GM23338 (cell line): ENCODE measurements around the gene PTCH2. TPM values are rescaled to one million over a fixed set of nuclear protein-coding genes. Genes with fewer than 3 reads are reported as not detected.

ENCODE experiments used
- ATAC-seq: fragments of 200-7000 bp; cut with Tn5 transposase; 3 replicates; pipeline ENCODE4 v1.9.1; 2020
- DNase-seq: peaks from one replicate; pipeline ENCODE4 v3.0.0-alpha.2; 2015; ENCODE audit warnings: low spot score
- H2AFZ ChIP-seq: fragments of 200-600 bp; sonication (generic); 2 replicates; pipeline ENCODE4 v1.8.0; 2016; ENCODE audit warnings: antibody characterized with exemption, mild to moderate bottlenecking, moderate library complexity
- H3F3A ChIP-seq: fragments of 200-600 bp; sonication (generic); replicated peaks from 2 replicates; pipeline ENCODE4 v1.8.0; 2017; ENCODE audit warnings: antibody characterized with exemption, mixed run types, low read depth
- H3K27ac ChIP-seq: fragments of 200-600 bp; sonication (generic); 2 replicates; pipeline ENCODE4 v1.6.1; 2016; ENCODE audit warnings: low read depth
- H3K27me3 ChIP-seq: fragments of 200-600 bp; sonication (generic); 2 replicates; pipeline ENCODE4 v1.8.0; 2016; ENCODE audit warnings: mild to moderate bottlenecking, mixed run types, moderate library complexity; ENCODE audit not compliant: insufficient read depth
- H3K36me3 ChIP-seq: fragments of 200-600 bp; sonication (generic); 2 replicates; pipeline ENCODE4 v1.8.0; 2016; ENCODE audit warnings: mild to moderate bottlenecking; ENCODE audit not compliant: insufficient read depth
- H3K4me1 ChIP-seq: fragments of 200-600 bp; sonication (generic); 2 replicates; pipeline ENCODE4 v1.8.0; 2016; ENCODE audit warnings: mild to moderate bottlenecking, moderate library complexity; ENCODE audit not compliant: insufficient read depth
- H3K4me2 ChIP-seq: fragments of 200-600 bp; sonication (generic); 2 replicates; pipeline ENCODE4 v1.7.1; 2017; ENCODE audit warnings: mixed run types
- H3K4me3 ChIP-seq: fragments of 200-600 bp; sonication (generic); 2 replicates; pipeline ENCODE4 v1.6.1; 2016; ENCODE audit warnings: mixed run types
- H3K79me2 ChIP-seq: fragments of 200-600 bp; sonication (generic); replicated peaks from 2 replicates; pipeline ENCODE4 v1.8.0; 2017; ENCODE audit warnings: mild to moderate bottlenecking; ENCODE audit not compliant: insufficient read depth
- H3K9me2 ChIP-seq: fragments of 200-600 bp; sonication (generic); 2 replicates; pipeline ENCODE4 v1.8.0; 2017; ENCODE audit not compliant: insufficient read depth
- H4K20me1 ChIP-seq: fragments of 200-600 bp; sonication (generic); replicated peaks from 2 replicates; pipeline ENCODE4 v1.8.0; 2017; ENCODE audit warnings: mild to moderate bottlenecking; ENCODE audit not compliant: insufficient read depth
- H3K27ac Mint-ChIP-seq: 2 replicates; pipeline ENCODE4 v1.8.0; 2020; ENCODE audit warnings: inconsistent platforms, mild to moderate bottlenecking, moderate library complexity, mixed read lengths
- H3K27me3 Mint-ChIP-seq: 3 replicates; pipeline ENCODE4 v1.8.0; 2022; ENCODE audit warnings: low read depth, mild to moderate bottlenecking, moderate library complexity, mixed read lengths, inconsistent platforms; ENCODE audit not compliant: insufficient read depth, poor library complexity
- H3K36me3 Mint-ChIP-seq: 3 replicates; pipeline ENCODE4 v1.8.0; 2021; ENCODE audit warnings: low read depth, mild to moderate bottlenecking, inconsistent platforms, moderate library complexity, mixed read lengths
- H3K4me1 Mint-ChIP-seq: 3 replicates; pipeline ENCODE4 v1.8.0; 2020; ENCODE audit warnings: mild to moderate bottlenecking, inconsistent platforms, mixed read lengths
- H3K4me3 Mint-ChIP-seq: 3 replicates; pipeline ENCODE4 v1.8.0; 2021; ENCODE audit warnings: moderate library complexity, mild to moderate bottlenecking, inconsistent platforms, mixed read lengths
- H3K9me3 Mint-ChIP-seq: 3 replicates; pipeline ENCODE4 v1.8.0; 2020; ENCODE audit warnings: moderate library complexity, mild to moderate bottlenecking, inconsistent platforms, mixed read lengths
- EZH2 ChIP-seq: fragments of 200-600 bp; sonication (generic); IDR thresholded peaks from one replicate; pipeline ENCODE4 v1.8.0; 2017; ENCODE audit warnings: antibody characterized with exemption, mild to moderate bottlenecking, low read depth; ENCODE audit not compliant: unreplicated experiment
- EZH2phosphoT487 ChIP-seq: fragments of 200-600 bp; sonication (generic); IDR thresholded peaks from one replicate; pipeline ENCODE4 v1.8.1; 2018; ENCODE audit warnings: antibody characterized with exemption; ENCODE audit not compliant: unreplicated experiment
- JUNB ChIP-seq: IDR thresholded peaks from one replicate; pipeline ENCODE4 v1.6.1; 2016; ENCODE audit warnings: antibody characterized with exemption; ENCODE audit not compliant: unreplicated experiment
- NANOG ChIP-seq: IDR thresholded peaks from 2 replicates; pipeline ENCODE4 v1.6.1; 2016; ENCODE audit warnings: antibody characterized with exemption, borderline replicate concordance
- ZNF114 ChIP-seq: fragments of 250-450 bp; sonication (Bioruptor Pico); IDR thresholded peaks from 2 replicates; pipeline ENCODE4 v1.5.0; 2020; ENCODE audit warnings: mild to moderate bottlenecking, moderate library complexity
- ZNF331 ChIP-seq: fragments of 250-450 bp; sonication (Bioruptor Pico); IDR thresholded peaks from 2 replicates; pipeline ENCODE4 v1.5.0; 2020; ENCODE audit warnings: low read depth, mild to moderate bottlenecking, moderate library complexity
- polyA plus RNA-seq: library from polyadenylated mRNA; unstranded; fragments of >200 nt; fragmentation: Nextera tagmentation; extraction: Ambion mirVana; gene quantifications from 2 replicates; pipeline ENCODE4 v1.2.1, GENCODE V29; 2016
- total RNA-seq: library from RNA; depleted of rRNA; stranded (reverse); fragments of >200 nt; shearing (Covaris generic); gene quantifications from 2 replicates; pipeline ENCODE4 v1.2.3, GENCODE V29; 2014
- TF ChIP-seq, protein P1 (sequence below), 2 experiments: fragments of 200-600 bp in 1 of 2; sonication (generic) in 1 of 2; conservative IDR thresholded peaks; 2 replicates each; pipeline versions ENCODE4 v1.5.1 to v1.6.1; 2016 to 2017; ENCODE audit warnings: antibody characterized with exemption in 2 of 2, low read depth in 2 of 2, mild to moderate bottlenecking in 2 of 2, moderate library complexity in 1 of 2
- TF ChIP-seq, protein P2 (sequence below): fragments of 250-450 bp; sonication (Bioruptor Pico); IDR thresholded peaks from 2 replicates; pipeline ENCODE4 v1.5.0; 2020; ENCODE audit warnings: mild to moderate bottlenecking, moderate library complexity
- TF ChIP-seq, protein P3 (sequence below): IDR thresholded peaks from 2 replicates; pipeline ENCODE4 v1.6.1; 2016; ENCODE audit warnings: antibody characterized with exemption
- TF ChIP-seq, protein P4 (sequence below): IDR thresholded peaks from one replicate; pipeline ENCODE4 v1.6.1; 2018; ENCODE audit warnings: antibody characterized with exemption; ENCODE audit not compliant: unreplicated experiment

The PTCH2 gene
- total and polyA plus RNA-seq, 2 experiments from 2014 or later = 0.63 to 0.74 TPM

DNA sequence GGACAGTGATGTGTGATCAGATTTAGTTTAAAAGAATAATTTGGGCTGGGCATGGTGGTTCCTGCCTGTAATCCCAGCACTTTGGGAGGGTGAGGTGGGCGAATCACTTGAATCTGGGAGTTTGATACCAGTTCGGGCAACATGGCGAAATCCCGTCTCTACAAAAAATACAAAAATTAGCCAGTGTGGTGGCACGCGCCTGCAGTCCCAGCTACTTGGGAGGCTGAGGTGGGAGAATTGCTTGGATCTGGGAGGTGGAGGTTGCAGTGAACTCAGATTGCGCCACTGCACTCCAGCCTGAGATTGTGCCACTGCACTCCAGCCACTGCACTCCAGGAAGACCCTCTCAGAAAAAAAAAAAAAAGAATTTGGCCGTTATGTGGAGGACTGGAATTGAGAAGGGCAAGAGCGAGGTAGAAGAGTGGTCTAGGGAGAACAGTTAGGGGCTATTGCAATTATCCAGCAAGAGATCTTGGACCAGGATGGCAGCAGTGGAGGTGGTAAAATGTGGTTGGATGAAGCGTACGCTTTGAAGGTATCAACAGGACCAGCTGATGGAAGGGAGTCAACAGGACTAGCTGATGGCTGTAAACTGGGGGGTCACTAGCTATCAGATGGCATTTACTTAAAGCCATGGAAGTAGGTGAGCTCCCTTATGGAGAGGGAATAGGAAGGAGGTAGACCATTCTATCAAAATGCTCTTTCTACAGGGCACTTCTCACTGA lies 25.1 kb downstream of the PTCH2 start:
- peaks cover 2% of the 10 kb centered on the region for H3K27me3 ChIP-seq
- no peaks in the 10 kb centered on the region for H3K9me2 ChIP-seq
- Mint-ChIP-seq H3K9me3 (peaks cover 4% of the 10 kb centered on the region; the same call in 2 of the 3 replicates), H3K4me3 (no peak overlapping the region), H3K4me1 (peaks cover 23% of the 10 kb centered on the region), H3K27ac (no peak overlapping the region), H3K27me3 (peaks cover 19% of the 10 kb centered on the region), H3K36me3 (peaks cover 3% of the 10 kb centered on the region; the same call in 1 of the 3 replicates)
- TF ChIP-seq ZNF114 (CRISPR knock-in tag) = no peak
- TF ChIP-seq, protein P1, sequence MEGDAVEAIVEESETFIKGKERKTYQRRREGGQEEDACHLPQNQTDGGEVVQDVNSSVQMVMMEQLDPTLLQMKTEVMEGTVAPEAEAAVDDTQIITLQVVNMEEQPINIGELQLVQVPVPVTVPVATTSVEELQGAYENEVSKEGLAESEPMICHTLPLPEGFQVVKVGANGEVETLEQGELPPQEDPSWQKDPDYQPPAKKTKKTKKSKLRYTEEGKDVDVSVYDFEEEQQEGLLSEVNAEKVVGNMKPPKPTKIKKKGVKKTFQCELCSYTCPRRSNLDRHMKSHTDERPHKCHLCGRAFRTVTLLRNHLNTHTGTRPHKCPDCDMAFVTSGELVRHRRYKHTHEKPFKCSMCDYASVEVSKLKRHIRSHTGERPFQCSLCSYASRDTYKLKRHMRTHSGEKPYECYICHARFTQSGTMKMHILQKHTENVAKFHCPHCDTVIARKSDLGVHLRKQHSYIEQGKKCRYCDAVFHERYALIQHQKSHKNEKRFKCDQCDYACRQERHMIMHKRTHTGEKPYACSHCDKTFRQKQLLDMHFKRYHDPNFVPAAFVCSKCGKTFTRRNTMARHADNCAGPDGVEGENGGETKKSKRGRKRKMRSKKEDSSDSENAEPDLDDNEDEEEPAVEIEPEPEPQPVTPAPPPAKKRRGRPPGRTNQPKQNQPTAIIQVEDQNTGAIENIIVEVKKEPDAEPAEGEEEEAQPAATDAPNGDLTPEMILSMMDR (conservative IDR thresholded peaks at IDR 0.05; ENCODE audit: low read depth in 2 of 2) = no peak
- TF ChIP-seq, protein P2, sequence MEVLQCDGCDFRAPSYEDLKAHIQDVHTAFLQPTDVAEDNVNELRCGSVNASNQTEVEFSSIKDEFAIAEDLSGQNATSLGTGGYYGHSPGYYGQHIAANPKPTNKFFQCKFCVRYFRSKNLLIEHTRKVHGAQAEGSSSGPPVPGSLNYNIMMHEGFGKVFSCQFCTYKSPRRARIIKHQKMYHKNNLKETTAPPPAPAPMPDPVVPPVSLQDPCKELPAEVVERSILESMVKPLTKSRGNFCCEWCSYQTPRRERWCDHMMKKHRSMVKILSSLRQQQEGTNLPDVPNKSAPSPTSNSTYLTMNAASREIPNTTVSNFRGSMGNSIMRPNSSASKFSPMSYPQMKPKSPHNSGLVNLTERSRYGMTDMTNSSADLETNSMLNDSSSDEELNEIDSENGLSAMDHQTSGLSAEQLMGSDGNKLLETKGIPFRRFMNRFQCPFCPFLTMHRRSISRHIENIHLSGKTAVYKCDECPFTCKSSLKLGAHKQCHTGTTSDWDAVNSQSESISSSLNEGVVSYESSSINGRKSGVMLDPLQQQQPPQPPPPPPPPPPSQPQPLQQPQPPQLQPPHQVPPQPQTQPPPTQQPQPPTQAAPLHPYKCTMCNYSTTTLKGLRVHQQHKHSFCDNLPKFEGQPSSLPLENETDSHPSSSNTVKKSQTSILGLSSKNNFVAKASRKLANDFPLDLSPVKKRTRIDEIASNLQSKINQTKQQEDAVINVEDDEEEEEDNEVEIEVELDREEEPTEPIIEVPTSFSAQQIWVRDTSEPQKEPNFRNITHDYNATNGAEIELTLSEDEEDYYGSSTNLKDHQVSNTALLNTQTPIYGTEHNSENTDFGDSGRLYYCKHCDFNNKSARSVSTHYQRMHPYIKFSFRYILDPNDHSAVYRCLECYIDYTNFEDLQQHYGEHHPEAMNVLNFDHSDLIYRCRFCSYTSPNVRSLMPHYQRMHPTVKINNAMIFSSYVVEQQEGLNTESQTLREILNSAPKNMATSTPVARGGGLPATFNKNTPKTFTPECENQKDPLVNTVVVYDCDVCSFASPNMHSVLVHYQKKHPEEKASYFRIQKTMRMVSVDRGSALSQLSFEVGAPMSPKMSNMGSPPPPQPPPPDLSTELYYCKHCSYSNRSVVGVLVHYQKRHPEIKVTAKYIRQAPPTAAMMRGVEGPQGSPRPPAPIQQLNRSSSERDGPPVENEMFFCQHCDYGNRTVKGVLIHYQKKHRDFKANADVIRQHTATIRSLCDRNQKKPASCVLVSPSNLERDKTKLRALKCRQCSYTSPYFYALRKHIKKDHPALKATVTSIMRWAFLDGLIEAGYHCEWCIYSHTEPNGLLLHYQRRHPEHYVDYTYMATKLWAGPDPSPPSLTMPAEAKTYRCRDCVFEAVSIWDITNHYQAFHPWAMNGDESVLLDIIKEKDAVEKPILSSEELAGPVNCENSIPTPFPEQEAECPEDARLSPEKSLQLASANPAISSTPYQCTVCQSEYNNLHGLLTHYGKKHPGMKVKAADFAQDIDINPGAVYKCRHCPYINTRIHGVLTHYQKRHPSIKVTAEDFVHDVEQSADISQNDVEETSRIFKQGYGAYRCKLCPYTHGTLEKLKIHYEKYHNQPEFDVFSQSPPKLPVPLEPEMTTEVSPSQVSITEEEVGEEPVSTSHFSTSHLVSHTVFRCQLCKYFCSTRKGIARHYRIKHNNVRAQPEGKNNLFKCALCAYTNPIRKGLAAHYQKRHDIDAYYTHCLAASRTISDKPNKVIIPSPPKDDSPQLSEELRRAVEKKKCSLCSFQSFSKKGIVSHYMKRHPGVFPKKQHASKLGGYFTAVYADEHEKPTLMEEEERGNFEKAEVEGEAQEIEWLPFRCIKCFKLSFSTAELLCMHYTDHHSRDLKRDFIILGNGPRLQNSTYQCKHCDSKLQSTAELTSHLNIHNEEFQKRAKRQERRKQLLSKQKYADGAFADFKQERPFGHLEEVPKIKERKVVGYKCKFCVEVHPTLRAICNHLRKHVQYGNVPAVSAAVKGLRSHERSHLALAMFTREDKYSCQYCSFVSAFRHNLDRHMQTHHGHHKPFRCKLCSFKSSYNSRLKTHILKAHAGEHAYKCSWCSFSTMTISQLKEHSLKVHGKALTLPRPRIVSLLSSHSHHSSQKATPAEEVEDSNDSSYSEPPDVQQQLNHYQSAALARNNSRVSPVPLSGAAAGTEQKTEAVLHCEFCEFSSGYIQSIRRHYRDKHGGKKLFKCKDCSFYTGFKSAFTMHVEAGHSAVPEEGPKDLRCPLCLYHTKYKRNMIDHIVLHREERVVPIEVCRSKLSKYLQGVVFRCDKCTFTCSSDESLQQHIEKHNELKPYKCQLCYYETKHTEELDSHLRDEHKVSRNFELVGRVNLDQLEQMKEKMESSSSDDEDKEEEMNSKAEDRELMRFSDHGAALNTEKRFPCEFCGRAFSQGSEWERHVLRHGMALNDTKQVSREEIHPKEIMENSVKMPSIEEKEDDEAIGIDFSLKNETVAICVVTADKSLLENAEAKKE (CRISPR knock-in tag) = no peak
- TF ChIP-seq NANOG = no peak
- no peak for TF ChIP-seq ZNF331 (CRISPR knock-in tag)
- no peak for TF ChIP-seq EZH2phosphoT487
- TF ChIP-seq, protein P3, sequence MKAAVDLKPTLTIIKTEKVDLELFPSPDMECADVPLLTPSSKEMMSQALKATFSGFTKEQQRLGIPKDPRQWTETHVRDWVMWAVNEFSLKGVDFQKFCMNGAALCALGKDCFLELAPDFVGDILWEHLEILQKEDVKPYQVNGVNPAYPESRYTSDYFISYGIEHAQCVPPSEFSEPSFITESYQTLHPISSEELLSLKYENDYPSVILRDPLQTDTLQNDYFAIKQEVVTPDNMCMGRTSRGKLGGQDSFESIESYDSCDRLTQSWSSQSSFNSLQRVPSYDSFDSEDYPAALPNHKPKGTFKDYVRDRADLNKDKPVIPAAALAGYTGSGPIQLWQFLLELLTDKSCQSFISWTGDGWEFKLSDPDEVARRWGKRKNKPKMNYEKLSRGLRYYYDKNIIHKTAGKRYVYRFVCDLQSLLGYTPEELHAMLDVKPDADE = no peak
- TF ChIP-seq JUNB = no peak
- TF ChIP-seq, protein P4, sequence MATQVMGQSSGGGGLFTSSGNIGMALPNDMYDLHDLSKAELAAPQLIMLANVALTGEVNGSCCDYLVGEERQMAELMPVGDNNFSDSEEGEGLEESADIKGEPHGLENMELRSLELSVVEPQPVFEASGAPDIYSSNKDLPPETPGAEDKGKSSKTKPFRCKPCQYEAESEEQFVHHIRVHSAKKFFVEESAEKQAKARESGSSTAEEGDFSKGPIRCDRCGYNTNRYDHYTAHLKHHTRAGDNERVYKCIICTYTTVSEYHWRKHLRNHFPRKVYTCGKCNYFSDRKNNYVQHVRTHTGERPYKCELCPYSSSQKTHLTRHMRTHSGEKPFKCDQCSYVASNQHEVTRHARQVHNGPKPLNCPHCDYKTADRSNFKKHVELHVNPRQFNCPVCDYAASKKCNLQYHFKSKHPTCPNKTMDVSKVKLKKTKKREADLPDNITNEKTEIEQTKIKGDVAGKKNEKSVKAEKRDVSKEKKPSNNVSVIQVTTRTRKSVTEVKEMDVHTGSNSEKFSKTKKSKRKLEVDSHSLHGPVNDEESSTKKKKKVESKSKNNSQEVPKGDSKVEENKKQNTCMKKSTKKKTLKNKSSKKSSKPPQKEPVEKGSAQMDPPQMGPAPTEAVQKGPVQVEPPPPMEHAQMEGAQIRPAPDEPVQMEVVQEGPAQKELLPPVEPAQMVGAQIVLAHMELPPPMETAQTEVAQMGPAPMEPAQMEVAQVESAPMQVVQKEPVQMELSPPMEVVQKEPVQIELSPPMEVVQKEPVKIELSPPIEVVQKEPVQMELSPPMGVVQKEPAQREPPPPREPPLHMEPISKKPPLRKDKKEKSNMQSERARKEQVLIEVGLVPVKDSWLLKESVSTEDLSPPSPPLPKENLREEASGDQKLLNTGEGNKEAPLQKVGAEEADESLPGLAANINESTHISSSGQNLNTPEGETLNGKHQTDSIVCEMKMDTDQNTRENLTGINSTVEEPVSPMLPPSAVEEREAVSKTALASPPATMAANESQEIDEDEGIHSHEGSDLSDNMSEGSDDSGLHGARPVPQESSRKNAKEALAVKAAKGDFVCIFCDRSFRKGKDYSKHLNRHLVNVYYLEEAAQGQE = no peak
- TF ChIP-seq EZH2 = no peak
- H3K4me2 ChIP-seq = no peak overlapping the region
- H4K20me1 ChIP-seq = no peaks in the 10 kb centered on the region
- no peaks in the 10 kb centered on the region for H3K36me3 ChIP-seq
- no peak overlapping the region for H3K27ac ChIP-seq
- H3K4me1 ChIP-seq = peaks cover 16% of the 10 kb centered on the region
- no peaks in the 10 kb centered on the region for H3K79me2 ChIP-seq
- DNase-seq (no peak), ATAC-seq (no peak)
- no peak overlapping the region for H2AFZ ChIP-seq
- no peak overlapping the region for H3K4me3 ChIP-seq
- H3F3A ChIP-seq = peaks cover 13% of the 10 kb centered on the region; the same call in 1 of the 2 replicates
